Measurements from ENCODE around the gene CCS. TPM values are rescaled to one million over a fixed set of nuclear protein-coding genes. Genes with fewer than 3 reads are reported as not detected.

The CCS gene
- total and polyA plus RNA-seq, 9 of the 15 experiments (the other 6 are each of a cell fraction or from before 2014, with no cell fraction given), result 1.1 to 46.6 (median 26.8) TPM

- TF ChIP-seq CREB5 (CRISPR knock-in tag; IDR thresholded peaks at IDR 0.05), result no peak
- TF ChIP-seq ELK1 (CRISPR knock-in tag; IDR thresholded peaks at IDR 0.05), result no peak
- TF ChIP-seq TAF9B (IDR thresholded peaks at IDR 0.05; ENCODE audit: partially characterized antibody), result peak; percentile 69
- peak; percentile 56 to 68; a peak in 2 of 4 replicates for TF ChIP-seq MLLT1 (IDR thresholded peaks at IDR 0.05)
- no peak for TF ChIP-seq SIX5 (IDR thresholded peaks at IDR 0.05; ENCODE audit: borderline replicate concordance in 1 of 2, insufficient read depth in 1 of 2, low read depth in 1 of 2, low read length in 2 of 2)
- no peak for TF ChIP-seq FUS (optimal IDR thresholded peaks at IDR 0.05; ENCODE audit: low read depth, low read length)
- no peak for TF ChIP-seq MXI1 (IDR thresholded peaks at IDR 0.05; ENCODE audit: low read depth, low read length)
- peak; percentile 33 for TF ChIP-seq BHLHE40 (IDR thresholded peaks at IDR 0.05; ENCODE audit: low read length)
- peak; percentile 14 for TF ChIP-seq DPF2 (IDR thresholded peaks at IDR 0.05)
- no peak for TF ChIP-seq SMARCC2 (IDR thresholded peaks at IDR 0.05; ENCODE audit: low read depth)
- TF ChIP-seq NR3C1 (CRISPR knock-in tag; IDR thresholded peaks at IDR 0.05), result no peak
- TF ChIP-seq ZNF512 (tag; IDR thresholded peaks at IDR 0.05), result no peak
- no peak for TF ChIP-seq ATF6 (CRISPR knock-in tag; IDR thresholded peaks at IDR 0.05)
- TF ChIP-seq PCBP2 (IDR thresholded peaks at IDR 0.05; ENCODE audit: low read depth, low read length, poor library complexity, severe bottlenecking), result no peak
- no peak for TF ChIP-seq IFI16 (CRISPR knock-in tag; IDR thresholded peaks at IDR 0.05)
- no peak for TF ChIP-seq ZNF324 (CRISPR knock-in tag; IDR thresholded peaks at IDR 0.05)
- TF ChIP-seq MCM7 (IDR thresholded peaks at IDR 0.05), result no peak
- no peak for TF ChIP-seq EP300 (IDR thresholded peaks at IDR 0.05; ENCODE audit: low read length)
Measured at GRCh38 chr11:66638177-66639065, 45.4 kb downstream of the CCS start, which contains the start of gene RBM4 (continued).
